Kasumi-1 (cell line): ENCODE measurements around the gene KRTAP10-8.
"Not testable (repeated sequence)": the region's sequence is repeated elsewhere in the genome, so short reads cannot be mapped to it uniquely, and the experiment has no call there.

Experiments
- DNase-seq, 2 experiments: peaks; one replicate each; lab custom pipeline; 2025; lab: John Stamatoyannopoulos, UW

Gene KRTAP10-8

GRCh38 chr21:44612029-44612486 lies at the start of gene KRTAP10-8:
Gene KRTAP10-8, plus strand, starts transcription at chr21:44612079. Its CDS starts 22 bp downstream, at chr21:44612101.
- DNase-seq = no peak

GRCh38 chr21:44564099-44564498 lies 47.8 kb upstream of the KRTAP10-8 start:
- no peak for DNase-seq

GRCh38 chr21:44564886-44565598 lies 46.8 kb upstream of the KRTAP10-8 start:
- no peak for DNase-seq

GRCh38 chr21:44566403-44566802 lies 45.5 kb upstream of the KRTAP10-8 start:
- DNase-seq = peak; percentile 35 to 45

GRCh38 chr21:44567481-44568171 lies 44.3 kb upstream of the KRTAP10-8 start:
- no peak for DNase-seq

GRCh38 chr21:44568261-44568660 lies 43.6 kb upstream of the KRTAP10-8 start:
- no peak for DNase-seq

- DNase-seq = no peak
Measured at GRCh38 chr21:44568667-44569556, 43.0 kb upstream of the KRTAP10-8 start.

- no peak for DNase-seq
Measured at GRCh38 chr21:44569861-44570517, 41.9 kb upstream of the KRTAP10-8 start.

GRCh38 chr21:44571296-44571695 lies 40.6 kb upstream of the KRTAP10-8 start:
- no peak for DNase-seq

GRCh38 chr21:44571844-44572782 lies 39.8 kb upstream of the KRTAP10-8 start:
- no peak for DNase-seq

- no peak for DNase-seq
Measured at GRCh38 chr21:44572959-44573583, 38.8 kb upstream of the KRTAP10-8 start.

- DNase-seq = not testable (repeated sequence)
Measured at GRCh38 chr21:44573630-44574456, 38.0 kb upstream of the KRTAP10-8 start, which contains the start of gene KRTAP10-4. Gene KRTAP10-4, plus strand, starts transcription at chr21:44573729. Its CDS starts 30 bp downstream, at chr21:44573759.

GRCh38 chr21:44574457-44575306 lies 37.2 kb upstream of the KRTAP10-8 start:
- no peak for DNase-seq

- no peak for DNase-seq
Measured at GRCh38 chr21:44575307-44576024, 36.4 kb upstream of the KRTAP10-8 start.

- no peak for DNase-seq
Measured at GRCh38 chr21:44576025-44576420, 35.9 kb upstream of the KRTAP10-8 start.

- DNase-seq = no peak
Measured at GRCh38 chr21:44578371-44579055, 33.4 kb upstream of the KRTAP10-8 start.
